Lower leg skin (tissue), 3 donors: ENCODE results near the gene PSMB3.

Source experiments
- POLR2A ChIP-seq, 2 donors: fragments of 450-650 bp; IDR thresholded peaks; one replicate each; pipeline ENCODE4 v1.6.1; 2016 to 2017; ENCODE audit warnings: antibody characterized with exemption in 2 of 2, mild to moderate bottlenecking in 1 of 2, moderate library complexity in 1 of 2
- TF ChIP-seq, protein P1 (sequence below), 3 donors: fragments of 450-650 bp; IDR thresholded peaks; one replicate each; pipeline ENCODE4 v1.5.1; 2016; ENCODE audit warnings: antibody characterized with exemption in 3 of 3, mild to moderate bottlenecking in 3 of 3, moderate library complexity in 2 of 3

DNA sequence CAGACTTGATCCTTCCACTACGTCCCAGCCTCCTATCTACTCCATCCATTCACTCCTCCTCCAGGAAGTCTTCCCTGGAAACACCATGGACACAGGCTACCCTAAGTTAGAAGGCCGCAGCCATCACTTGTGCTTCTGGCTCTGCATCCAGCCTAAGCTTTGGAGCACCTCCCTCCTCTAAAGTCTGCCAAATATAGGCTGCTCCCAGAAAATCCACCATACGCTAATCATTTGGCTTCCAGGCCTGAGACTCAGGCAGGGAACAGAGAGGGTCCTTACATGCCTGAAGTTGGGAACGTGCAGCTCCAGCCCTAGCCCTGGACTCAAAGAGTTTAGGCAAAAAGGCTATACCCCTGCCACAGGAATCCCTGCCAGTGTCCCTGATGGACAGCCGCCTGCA lies 11.1 kb upstream of the PSMB3 start:
- TF ChIP-seq, protein P1, sequence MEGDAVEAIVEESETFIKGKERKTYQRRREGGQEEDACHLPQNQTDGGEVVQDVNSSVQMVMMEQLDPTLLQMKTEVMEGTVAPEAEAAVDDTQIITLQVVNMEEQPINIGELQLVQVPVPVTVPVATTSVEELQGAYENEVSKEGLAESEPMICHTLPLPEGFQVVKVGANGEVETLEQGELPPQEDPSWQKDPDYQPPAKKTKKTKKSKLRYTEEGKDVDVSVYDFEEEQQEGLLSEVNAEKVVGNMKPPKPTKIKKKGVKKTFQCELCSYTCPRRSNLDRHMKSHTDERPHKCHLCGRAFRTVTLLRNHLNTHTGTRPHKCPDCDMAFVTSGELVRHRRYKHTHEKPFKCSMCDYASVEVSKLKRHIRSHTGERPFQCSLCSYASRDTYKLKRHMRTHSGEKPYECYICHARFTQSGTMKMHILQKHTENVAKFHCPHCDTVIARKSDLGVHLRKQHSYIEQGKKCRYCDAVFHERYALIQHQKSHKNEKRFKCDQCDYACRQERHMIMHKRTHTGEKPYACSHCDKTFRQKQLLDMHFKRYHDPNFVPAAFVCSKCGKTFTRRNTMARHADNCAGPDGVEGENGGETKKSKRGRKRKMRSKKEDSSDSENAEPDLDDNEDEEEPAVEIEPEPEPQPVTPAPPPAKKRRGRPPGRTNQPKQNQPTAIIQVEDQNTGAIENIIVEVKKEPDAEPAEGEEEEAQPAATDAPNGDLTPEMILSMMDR (IDR thresholded peaks at IDR 0.05), result no peak
- no peak for TF ChIP-seq POLR2A (IDR thresholded peaks at IDR 0.05)
